ENCODE measurements around the gene YY1AP1. TPM values are rescaled to one million over a fixed set of nuclear protein-coding genes. Genes with fewer than 3 reads are reported as not detected.
"Not testable (repeated sequence)": the region's sequence is repeated elsewhere in the genome, so short reads cannot be mapped to it uniquely, and the experiment has no call there.

The YY1AP1 gene
- total and polyA plus RNA-seq, 2 donors from 2014 or later = 33.4 to 67.1 TPM

- H3K36me3 ChIP-seq (ENCODE audit: control insufficient read depth in 2 of 3, insufficient read depth in 3 of 3, low read length in 3 of 3); FAIRE-seq; DNase-seq; H3K9me3 ChIP-seq (ENCODE audit: control insufficient read depth in 2 of 3, insufficient read depth in 1 of 3, low read length in 3 of 3); intact Hi-C loops (cut with DNase I); H3K27me3 ChIP-seq (ENCODE audit: control insufficient read depth, insufficient read depth, low read length): not testable (repeated sequence)
- Histone ChIP-seq H3K9ac (ENCODE audit: low read length in 3 of 3) (peak overlapping the region; percentile 80 to 89 (median 88)), H3K4me1 (ENCODE audit: control insufficient read depth in 2 of 3, insufficient read depth in 2 of 3, low read depth in 1 of 3, low read length in 3 of 3) (peaks cover 0 to 11% (median 0%) of the 10 kb centered on the region in 3 donors), H3K27ac (ENCODE audit: low read depth in 2 of 2, low read length in 2 of 2) (peak overlapping the region; percentile 98 to 99), H3K4me3 (ENCODE audit: low read length in 3 of 3) (peak overlapping the region; percentile 86 to 93 (median 92))
These were observed 760 bp downstream of the YY1AP1 start for GRCh38 chr1:155687705-155688323.

GRCh38 chr1:155681776-155682175 lies 6.8 kb downstream of the YY1AP1 start:
- Histone ChIP-seq H3K27ac (ENCODE audit: low read depth in 2 of 2, low read length in 2 of 2) (no peak overlapping the region), H3K9me3 (ENCODE audit: control insufficient read depth in 2 of 3, insufficient read depth in 1 of 3, low read length in 3 of 3) (no peaks in the 10 kb centered on the region), H3K4me3 (ENCODE audit: low read length in 3 of 3) (no peak overlapping the region), H3K4me1 (ENCODE audit: control insufficient read depth in 2 of 3, insufficient read depth in 2 of 3, low read depth in 1 of 3, low read length in 3 of 3) (peaks cover 0 to 7% (median 0%) of the 10 kb centered on the region in 3 donors), H3K27me3 (ENCODE audit: control insufficient read depth, insufficient read depth, low read length) (no peaks in the 10 kb centered on the region), H3K36me3 (ENCODE audit: control insufficient read depth in 2 of 3, insufficient read depth in 3 of 3, low read length in 3 of 3) (peaks cover 0 to 38% (median 11%) of the 10 kb centered on the region in 3 donors), H3K9ac (ENCODE audit: low read length in 3 of 3) (no peak overlapping the region)
- TF ChIP-seq, protein P1, sequence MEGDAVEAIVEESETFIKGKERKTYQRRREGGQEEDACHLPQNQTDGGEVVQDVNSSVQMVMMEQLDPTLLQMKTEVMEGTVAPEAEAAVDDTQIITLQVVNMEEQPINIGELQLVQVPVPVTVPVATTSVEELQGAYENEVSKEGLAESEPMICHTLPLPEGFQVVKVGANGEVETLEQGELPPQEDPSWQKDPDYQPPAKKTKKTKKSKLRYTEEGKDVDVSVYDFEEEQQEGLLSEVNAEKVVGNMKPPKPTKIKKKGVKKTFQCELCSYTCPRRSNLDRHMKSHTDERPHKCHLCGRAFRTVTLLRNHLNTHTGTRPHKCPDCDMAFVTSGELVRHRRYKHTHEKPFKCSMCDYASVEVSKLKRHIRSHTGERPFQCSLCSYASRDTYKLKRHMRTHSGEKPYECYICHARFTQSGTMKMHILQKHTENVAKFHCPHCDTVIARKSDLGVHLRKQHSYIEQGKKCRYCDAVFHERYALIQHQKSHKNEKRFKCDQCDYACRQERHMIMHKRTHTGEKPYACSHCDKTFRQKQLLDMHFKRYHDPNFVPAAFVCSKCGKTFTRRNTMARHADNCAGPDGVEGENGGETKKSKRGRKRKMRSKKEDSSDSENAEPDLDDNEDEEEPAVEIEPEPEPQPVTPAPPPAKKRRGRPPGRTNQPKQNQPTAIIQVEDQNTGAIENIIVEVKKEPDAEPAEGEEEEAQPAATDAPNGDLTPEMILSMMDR (IDR thresholded peaks at IDR 0.05; ENCODE audit: borderline replicate concordance, extremely low read depth, insufficient read depth) = no peak
- no peak for FAIRE-seq
- DNase-seq = no peak
- intact Hi-C loops (cut with DNase I) = no loop called here

DNA sequence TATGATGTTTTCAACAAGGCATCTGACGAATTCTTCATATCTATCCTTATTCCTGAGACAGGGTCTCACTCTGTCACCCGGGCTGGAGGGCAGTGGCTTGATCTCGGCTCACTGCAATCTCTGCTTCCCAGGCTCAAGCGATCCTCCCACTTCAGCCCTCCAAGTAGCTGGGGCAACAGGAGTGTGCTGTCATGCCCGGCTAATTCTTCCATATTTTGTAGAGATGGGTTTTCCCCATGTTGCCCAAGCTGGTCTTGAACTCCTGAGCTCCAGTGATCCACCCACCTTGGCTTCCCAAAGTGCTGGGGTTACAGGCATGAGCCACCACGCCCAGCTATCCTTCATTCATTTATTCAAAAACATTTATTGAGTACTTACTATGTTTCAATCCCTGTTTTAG lies 8.0 kb downstream of the YY1AP1 start:
- intact Hi-C loops (cut with DNase I) = no loop called here
- no peak overlapping the region for H3K4me3 ChIP-seq (ENCODE audit: low read length in 3 of 3)
- H3K36me3 ChIP-seq (ENCODE audit: control insufficient read depth in 2 of 3, insufficient read depth in 3 of 3, low read length in 3 of 3) = peaks cover 0 to 46% (median 14%) of the 10 kb centered on the region in 3 donors
- H3K27me3 ChIP-seq (ENCODE audit: control insufficient read depth, insufficient read depth, low read length) = no peaks in the 10 kb centered on the region
- H3K27ac ChIP-seq (ENCODE audit: low read depth in 2 of 2, low read length in 2 of 2) = no peak overlapping the region
- FAIRE-seq (no peak), DNase-seq (no peak)
- TF ChIP-seq, protein P1 (IDR thresholded peaks at IDR 0.05; ENCODE audit: borderline replicate concordance, extremely low read depth, insufficient read depth) = no peak
- no peaks in the 10 kb centered on the region for H3K9me3 ChIP-seq (ENCODE audit: control insufficient read depth in 2 of 3, insufficient read depth in 1 of 3, low read length in 3 of 3)
- H3K4me1 ChIP-seq (ENCODE audit: control insufficient read depth in 2 of 3, insufficient read depth in 2 of 3, low read depth in 1 of 3, low read length in 3 of 3) = no peaks in the 10 kb centered on the region
- no peak overlapping the region for H3K9ac ChIP-seq (ENCODE audit: low read length in 3 of 3)

GRCh38 chr1:155678992-155679391 lies 9.6 kb downstream of the YY1AP1 start:
- H3K9me3 ChIP-seq (ENCODE audit: control insufficient read depth in 2 of 3, insufficient read depth in 1 of 3, low read length in 3 of 3); H3K9ac ChIP-seq (ENCODE audit: low read length in 3 of 3); H3K27ac ChIP-seq (ENCODE audit: low read depth in 2 of 2, low read length in 2 of 2); H3K27me3 ChIP-seq (ENCODE audit: control insufficient read depth, insufficient read depth, low read length); FAIRE-seq; DNase-seq; H3K4me1 ChIP-seq (ENCODE audit: control insufficient read depth in 2 of 3, insufficient read depth in 2 of 3, low read depth in 1 of 3, low read length in 3 of 3); intact Hi-C loops (cut with DNase I); H3K4me3 ChIP-seq (ENCODE audit: low read length in 3 of 3): not testable (repeated sequence)
- peaks cover 0 to 56% (median 16%) of the 10 kb centered on the region in 3 donors for H3K36me3 ChIP-seq (ENCODE audit: control insufficient read depth in 2 of 3, insufficient read depth in 3 of 3, low read length in 3 of 3)

Measured in kidney (tissue), 14 donors.